OCI-LY7 (cell line): ENCODE data around the gene ZNF445.

ENCODE experiments used
- EZH2phosphoT487 ChIP-seq: fragments of 200-600 bp; sonication (generic); IDR thresholded peaks from 2 replicates; pipeline ENCODE4 v1.6.1; 2018; ENCODE audit warnings: low read depth, borderline replicate concordance, mild to moderate bottlenecking, mixed run types, antibody characterized with exemption, low read length, moderate library complexity, mixed read lengths
- TF ChIP-seq, protein P1 (sequence below): fragments of 200-600 bp; sonication (generic); conservative IDR thresholded peaks from 2 replicates; pipeline ENCODE4 v1.5.1; 2014; ENCODE audit warnings: mild to moderate bottlenecking, antibody characterized with exemption, low read length, moderate library complexity, mixed read lengths

DNA sequence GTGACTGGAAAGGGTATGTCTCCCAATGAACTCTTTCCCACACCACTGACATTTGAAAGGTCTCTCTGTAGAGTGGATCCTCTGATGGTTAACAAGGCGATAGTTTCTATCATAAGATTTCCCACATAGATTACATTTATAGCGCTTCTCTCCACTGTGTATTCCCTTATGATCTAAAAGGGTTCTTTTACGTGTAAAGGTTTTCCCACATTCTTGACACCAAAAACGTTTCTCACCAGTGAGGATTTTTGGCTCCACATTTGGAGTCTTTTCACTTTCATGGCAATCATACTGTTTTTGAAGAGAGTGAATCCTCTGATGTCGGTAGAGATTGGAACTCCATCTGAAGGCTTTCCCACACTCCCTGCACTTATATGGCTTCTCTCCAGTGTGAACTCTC, 30.5 kb downstream of the ZNF445 start:
- TF ChIP-seq, protein P1, sequence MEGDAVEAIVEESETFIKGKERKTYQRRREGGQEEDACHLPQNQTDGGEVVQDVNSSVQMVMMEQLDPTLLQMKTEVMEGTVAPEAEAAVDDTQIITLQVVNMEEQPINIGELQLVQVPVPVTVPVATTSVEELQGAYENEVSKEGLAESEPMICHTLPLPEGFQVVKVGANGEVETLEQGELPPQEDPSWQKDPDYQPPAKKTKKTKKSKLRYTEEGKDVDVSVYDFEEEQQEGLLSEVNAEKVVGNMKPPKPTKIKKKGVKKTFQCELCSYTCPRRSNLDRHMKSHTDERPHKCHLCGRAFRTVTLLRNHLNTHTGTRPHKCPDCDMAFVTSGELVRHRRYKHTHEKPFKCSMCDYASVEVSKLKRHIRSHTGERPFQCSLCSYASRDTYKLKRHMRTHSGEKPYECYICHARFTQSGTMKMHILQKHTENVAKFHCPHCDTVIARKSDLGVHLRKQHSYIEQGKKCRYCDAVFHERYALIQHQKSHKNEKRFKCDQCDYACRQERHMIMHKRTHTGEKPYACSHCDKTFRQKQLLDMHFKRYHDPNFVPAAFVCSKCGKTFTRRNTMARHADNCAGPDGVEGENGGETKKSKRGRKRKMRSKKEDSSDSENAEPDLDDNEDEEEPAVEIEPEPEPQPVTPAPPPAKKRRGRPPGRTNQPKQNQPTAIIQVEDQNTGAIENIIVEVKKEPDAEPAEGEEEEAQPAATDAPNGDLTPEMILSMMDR = no peak
- no peak for TF ChIP-seq EZH2phosphoT487
